HEK293T (cell line): ENCODE data around the gene CLCN7.

Source experiments
- CTCF ChIA-PET: fragments of 350-600 bp; formaldehyde crosslinking; extraction: SDS; loops from one replicate; lab custom pipeline; 2021; ENCODE audit warnings: antibody characterized with exemption, inconsistent platforms; lab: Yijun Ruan, JAX
- POLR2A ChIA-PET: fragments of 350-600 bp; formaldehyde crosslinking; extraction: SDS; loops from one replicate; lab custom pipeline; 2020; ENCODE audit warnings: antibody characterized with exemption, inconsistent platforms; lab: Yijun Ruan, JAX
- DNase-seq: peaks from one replicate; pipeline ENCODE4 v3.0.0; 2012; ENCODE audit warnings: mixed read lengths; ENCODE audit errors: extremely low spot score
- ARNT ChIP-seq: fragments of 450-650 bp; IDR thresholded peaks from 2 replicates; pipeline ENCODE4 v1.6.1; 2017; ENCODE audit warnings: mild to moderate bottlenecking
- BHLHE40 ChIP-seq: fragments of 450-650 bp; IDR thresholded peaks from 2 replicates; pipeline ENCODE4 v1.6.1; 2016; ENCODE audit warnings: mild to moderate bottlenecking, moderate library complexity, borderline replicate concordance
- CTBP1 ChIP-seq: fragments of 450-650 bp; IDR thresholded peaks from 2 replicates; pipeline ENCODE4 v1.6.1; 2016; ENCODE audit warnings: borderline replicate concordance
- ELF4 ChIP-seq: fragments of 450-650 bp; IDR thresholded peaks from 2 replicates; pipeline ENCODE4 v1.6.1; 2017; ENCODE audit warnings: antibody characterized with exemption
- FOXA1 ChIP-seq: fragments of 450-650 bp; IDR thresholded peaks from 2 replicates; pipeline ENCODE4 v1.6.1; 2016; ENCODE audit warnings: mild to moderate bottlenecking
- FOXK2 ChIP-seq: fragments of 450-650 bp; IDR thresholded peaks from 2 replicates; pipeline ENCODE4 v1.6.1; 2016; ENCODE audit warnings: mild to moderate bottlenecking
- FOXM1 ChIP-seq: fragments of 450-650 bp; IDR thresholded peaks from 2 replicates; pipeline ENCODE4 v1.6.1; 2017; ENCODE audit warnings: mild to moderate bottlenecking, borderline replicate concordance
- HDGF ChIP-seq: fragments of 450-650 bp; IDR thresholded peaks from 2 replicates; pipeline ENCODE4 v1.6.1; 2017; ENCODE audit warnings: antibody characterized with exemption, borderline replicate concordance
- L3MBTL2 ChIP-seq: fragments of 450-650 bp; conservative IDR thresholded peaks from 2 replicates; pipeline ENCODE4 v1.6.1; 2016; ENCODE audit warnings: mild to moderate bottlenecking
- LEF1 ChIP-seq: fragments of 450-650 bp; IDR thresholded peaks from 2 replicates; pipeline ENCODE4 v1.6.1; 2017; ENCODE audit warnings: mild to moderate bottlenecking, borderline replicate concordance
- NFRKB ChIP-seq: fragments of 450-650 bp; IDR thresholded peaks from 2 replicates; pipeline ENCODE4 v1.6.1; 2016; ENCODE audit warnings: mild to moderate bottlenecking, moderate library complexity
- PKNOX1 ChIP-seq: fragments of 450-650 bp; IDR thresholded peaks from 2 replicates; pipeline ENCODE4 v1.6.1; 2016
- SP1 ChIP-seq: fragments of 450-650 bp; IDR thresholded peaks from 2 replicates; pipeline ENCODE4 v1.6.1; 2017
- SUZ12 ChIP-seq: fragments of 450-650 bp; IDR thresholded peaks from 2 replicates; pipeline ENCODE4 v1.6.1; 2016; ENCODE audit warnings: mild to moderate bottlenecking
- TARDBP ChIP-seq: fragments of 450-650 bp; IDR thresholded peaks from 2 replicates; pipeline ENCODE4 v1.6.1; 2016
- ZNF384 ChIP-seq: fragments of 450-650 bp; IDR thresholded peaks from 2 replicates; pipeline ENCODE4 v1.6.1; 2016

CLCN7 gene

DNA sequence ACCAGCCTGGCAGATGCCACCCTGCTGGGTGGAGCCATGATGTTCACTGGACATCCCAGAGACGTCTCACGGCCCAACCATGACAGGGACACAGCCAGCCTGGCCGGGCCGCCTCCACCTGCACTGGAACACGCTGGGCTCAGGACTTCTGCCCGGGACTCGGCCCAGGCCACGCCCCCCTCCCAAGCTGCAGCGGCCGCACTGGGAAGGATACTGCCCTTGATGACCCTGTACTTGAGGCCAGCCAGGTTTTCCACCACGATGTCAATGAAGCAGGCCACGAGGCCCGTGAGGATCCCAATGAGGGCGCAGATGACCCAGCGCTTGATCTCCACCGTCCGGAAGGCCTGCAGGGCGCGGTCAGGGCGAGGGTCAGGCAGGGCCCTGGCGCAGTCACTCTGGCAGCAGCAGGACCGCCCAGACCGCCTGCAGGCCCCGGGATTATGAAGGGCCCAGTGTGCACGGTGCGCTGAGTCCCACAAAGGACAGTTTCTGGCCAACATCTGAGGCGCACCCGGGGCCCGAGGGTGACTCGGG is 14.2 kb downstream of the CLCN7 start:
- ChIA-PET POLR2A (no interaction called here), CTCF (no interaction called here)
- no peak for TF ChIP-seq NFRKB
- no peak for TF ChIP-seq ZNF384
- TF ChIP-seq BHLHE40, result no peak
- no peak for TF ChIP-seq ELF4
- TF ChIP-seq SP1, result no peak
- no peak for TF ChIP-seq HDGF
- no peak for TF ChIP-seq FOXK2
- TF ChIP-seq FOXM1, result no peak
- TF ChIP-seq FOXA1, result no peak
- no peak for TF ChIP-seq PKNOX1
- TF ChIP-seq TARDBP, result no peak
- no peak for TF ChIP-seq CTBP1
- no peak for TF ChIP-seq SUZ12
- TF ChIP-seq L3MBTL2, result no peak
- TF ChIP-seq ARNT, result no peak
- no peak for TF ChIP-seq LEF1

DNA sequence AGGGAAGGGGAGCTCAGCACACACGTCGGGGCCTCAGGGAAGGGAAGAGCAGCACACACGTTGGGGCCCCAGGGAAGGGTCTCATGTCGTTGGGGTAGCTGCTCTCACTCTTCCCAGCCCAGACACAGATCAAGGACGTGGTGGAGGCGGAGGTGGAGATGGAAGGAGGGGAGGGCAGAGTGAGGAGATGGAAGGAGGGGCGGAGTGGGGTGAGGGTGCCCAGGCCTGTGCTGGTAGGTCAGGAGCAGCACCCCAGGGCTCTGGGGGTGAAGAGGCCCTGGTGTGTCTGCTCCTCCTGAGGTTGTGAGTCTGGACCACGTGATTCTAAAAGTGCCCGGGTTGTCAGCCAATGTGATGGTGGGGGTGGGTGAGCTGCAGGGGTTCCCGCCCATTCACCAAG is 14.9 kb downstream of the CLCN7 start:
- ChIA-PET POLR2A (no interaction called here), CTCF (no interaction called here)
- DNase-seq, result no peak
- TF ChIP-seq HDGF, result no peak
- no peak for TF ChIP-seq ARNT
- no peak for TF ChIP-seq FOXK2
- no peak for TF ChIP-seq ELF4
- TF ChIP-seq NFRKB, result no peak

More for the DNA sequence above, 14.2 kb downstream of the CLCN7 start:
- DNase-seq, result no peak

DNA sequence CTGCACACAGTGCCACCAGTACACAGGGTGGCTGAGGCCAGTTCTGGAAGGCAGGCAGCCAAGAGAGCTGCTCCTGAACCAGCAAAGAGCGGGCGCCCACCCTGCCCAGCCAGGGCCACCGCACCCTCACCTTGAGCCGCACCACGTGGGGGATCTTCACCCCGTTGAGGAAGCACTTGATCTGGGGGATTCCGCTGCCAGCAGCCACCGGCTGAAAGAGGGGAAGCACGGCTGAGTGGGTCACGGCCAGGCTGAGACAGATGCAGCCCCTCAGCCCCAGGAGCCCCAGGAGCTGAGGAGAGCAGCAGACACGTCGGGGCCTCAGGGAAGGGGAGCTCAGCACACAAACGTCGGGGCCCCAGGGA is 15.9 kb downstream of the CLCN7 start:
- ChIA-PET CTCF (no interaction called here), POLR2A (no interaction called here)
- no peak for DNase-seq
- TF ChIP-seq CTBP1, result no peak
- TF ChIP-seq FOXK2, result no peak
- TF ChIP-seq TARDBP, result no peak
- no peak for TF ChIP-seq SP1
- TF ChIP-seq FOXA1, result no peak
- TF ChIP-seq LEF1, result no peak
- TF ChIP-seq SUZ12, result no peak
- TF ChIP-seq NFRKB, result no peak
- no peak for TF ChIP-seq L3MBTL2
- TF ChIP-seq ARNT, result no peak
- no peak for TF ChIP-seq ELF4
- TF ChIP-seq HDGF, result no peak
- TF ChIP-seq FOXM1, result no peak
- TF ChIP-seq ZNF384, result no peak
- TF ChIP-seq BHLHE40, result no peak
- TF ChIP-seq PKNOX1, result no peak

DNA sequence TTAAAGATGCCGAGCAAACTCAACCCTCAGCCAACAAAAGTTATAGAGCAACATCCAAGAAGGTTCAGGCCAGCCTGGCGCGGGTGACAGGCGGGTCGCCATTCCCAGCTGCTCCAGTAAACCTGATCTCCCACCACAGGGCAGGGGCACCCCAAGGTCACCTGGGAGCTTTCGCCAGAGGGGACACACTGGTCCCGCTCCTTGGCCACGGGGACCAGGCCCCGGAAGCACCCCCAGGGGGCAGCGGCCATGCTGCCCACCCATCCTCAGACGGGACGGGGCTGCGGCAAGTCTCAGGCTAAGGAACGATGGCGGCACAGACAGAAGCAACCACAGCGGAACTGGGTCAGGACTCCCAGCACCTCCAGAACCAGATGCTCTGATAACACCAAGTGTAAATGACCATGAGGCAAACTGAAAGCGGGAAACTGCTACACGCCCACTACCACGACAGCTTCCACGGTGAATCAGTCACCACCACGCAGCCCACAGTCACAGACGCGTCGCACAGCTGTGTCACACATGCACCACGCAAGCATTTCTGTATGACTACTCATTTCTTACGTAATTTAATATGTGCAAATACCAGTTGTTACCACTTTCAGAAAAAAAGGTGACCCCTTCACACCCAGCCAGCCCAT is 16.4 kb downstream of the CLCN7 start:
- TF ChIP-seq LEF1 (no peak), FOXM1 (no peak), ZNF384 (no peak), CTBP1 (no peak), HDGF (no peak), FOXK2 (no peak), NFRKB (no peak), SP1 (no peak), FOXA1 (no peak), TARDBP (no peak), ARNT (no peak), SUZ12 (no peak), PKNOX1 (no peak)
- no peak for DNase-seq
- ChIA-PET CTCF (no interaction called here), POLR2A (no interaction called here)

- TF ChIP-seq NFRKB (no peak), CTBP1 (no peak), ARNT (no peak), FOXK2 (no peak), ELF4 (no peak), HDGF (no peak), FOXM1 (no peak), SUZ12 (no peak), SP1 (no peak), ZNF384 (no peak), LEF1 (no peak), TARDBP (no peak), L3MBTL2 (no peak), BHLHE40 (no peak), FOXA1 (no peak), PKNOX1 (no peak)
- ChIA-PET CTCF (no interaction called here), POLR2A (no interaction called here)
- DNase-seq, result no peak
Observed at GRCh38 chr16:1457489-1458245, 17.2 kb downstream of the CLCN7 start.

- TF ChIP-seq PKNOX1, result no peak
- TF ChIP-seq SP1, result no peak
- TF ChIP-seq ELF4, result no peak
- TF ChIP-seq NFRKB, result no peak
- no peak for TF ChIP-seq HDGF
- no peak for TF ChIP-seq L3MBTL2
- no peak for TF ChIP-seq SUZ12
- TF ChIP-seq ARNT, result no peak
- TF ChIP-seq LEF1, result no peak
- TF ChIP-seq CTBP1, result no peak
- no peak for TF ChIP-seq ZNF384
- POLR2A ChIA-PET, result no interaction called here
- CTCF ChIA-PET, result no interaction called here
Observed at GRCh38 chr16:1456951-1457350, 17.9 kb downstream of the CLCN7 start.

More at GRCh38 chr16:1456951-1457350, 17.9 kb downstream of the CLCN7 start:
- no peak for DNase-seq
